ENCODE data around the gene TBL2. TPM values are rescaled to one million over a fixed set of nuclear protein-coding genes. Genes with fewer than 3 reads are reported as not detected.

TBL2 gene
- total and polyA plus RNA-seq, 10 donors = 8.1 to 31.2 (median 24.9) TPM

GRCh38 chr7:73573276-73573675 is 5.1 kb downstream of the TBL2 start:
- whole genome bisulfite sequencing, 5 donors = 94 to 99% (median 96%) methylated on average over 7 to 9 of the region's 9 CpGs
- TF ChIP-seq POLR2A (IDR thresholded peaks at IDR 0.05) (no peak), CTCF (IDR thresholded peaks at IDR 0.05 in 8 of 11, conservative IDR thresholded peaks at IDR 0.05 in 3 of 11) (no peak), POLR2AphosphoS5 (IDR thresholded peaks at IDR 0.05) (no peak)
- Histone ChIP-seq H3K4me3 (no peak overlapping the region), H3K4me1 (peaks cover 9 to 29% (median 20%) of the 10 kb centered on the region in 6 donors), H3K27ac (no peak overlapping the region), H3K27me3 (replicated peaks in 1 of 7) (no peaks in the 10 kb centered on the region), H3K36me3 (peaks cover 9 to 74% (median 57%) of the 10 kb centered on the region in 6 donors), H3K9me3 (no peaks in the 10 kb centered on the region)
- intact Hi-C loops (cut with DNase I; ENCODE audit: low total_unique reads) = no loop called here
- peak; percentile 51 for DNase-seq

- H3K27ac ChIP-seq = no peak overlapping the region
- TF ChIP-seq CTCF (IDR thresholded peaks at IDR 0.05 in 8 of 11, conservative IDR thresholded peaks at IDR 0.05 in 3 of 11) (no peak), POLR2A (IDR thresholded peaks at IDR 0.05) (no peak), POLR2AphosphoS5 (IDR thresholded peaks at IDR 0.05) (no peak)
- peaks cover 9 to 74% (median 57%) of the 10 kb centered on the region in 6 donors for H3K36me3 ChIP-seq
- intact Hi-C loops (cut with DNase I; ENCODE audit: low total_unique reads) = no loop called here
- peak; percentile 49 for DNase-seq
- no peaks in the 10 kb centered on the region for H3K9me3 ChIP-seq
- 73 to 92% (median 83%) methylated on average over 5 to 6 of the region's 6 CpGs for WGBS, 5 donors
- no peaks in the 10 kb centered on the region for H3K27me3 ChIP-seq (replicated peaks in 1 of 7)
- H3K4me3 ChIP-seq = no peak overlapping the region
- peaks cover 8 to 26% (median 18%) of the 10 kb centered on the region in 6 donors for H3K4me1 ChIP-seq
These were observed 5.6 kb downstream of the TBL2 start for GRCh38 chr7:73572767-73573186.

- intact Hi-C loops (cut with DNase I; ENCODE audit: low total_unique reads) = no loop called here
- H3K4me1 ChIP-seq = peaks cover 0 to 14% (median 7%) of the 10 kb centered on the region in 6 donors
- peaks cover 9 to 70% (median 57%) of the 10 kb centered on the region in 6 donors for H3K36me3 ChIP-seq
- DNase-seq = peak; percentile 51
- H3K4me3 ChIP-seq = no peak overlapping the region
- 93 to 96% (median 95%) methylated on average over 10 of the region's 10 CpGs for WGBS, 5 donors
- no peak overlapping the region for H3K27ac ChIP-seq
- TF ChIP-seq POLR2A (IDR thresholded peaks at IDR 0.05) (no peak), CTCF (IDR thresholded peaks at IDR 0.05 in 8 of 11, conservative IDR thresholded peaks at IDR 0.05 in 3 of 11) (no peak), POLR2AphosphoS5 (IDR thresholded peaks at IDR 0.05) (no peak)
- H3K27me3 ChIP-seq (replicated peaks in 1 of 7) = no peaks in the 10 kb centered on the region
- H3K9me3 ChIP-seq = no peaks in the 10 kb centered on the region
These were observed 7.4 kb downstream of the TBL2 start for GRCh38 chr7:73570977-73571376.

GRCh38 chr7:73570521-73570920 is 7.9 kb downstream of the TBL2 start:
- peak; percentile 58 for DNase-seq
- H3K36me3 ChIP-seq = peaks cover 9 to 66% (median 57%) of the 10 kb centered on the region in 6 donors

More at GRCh38 chr7:73570521-73570920, 7.9 kb downstream of the TBL2 start:
- Histone ChIP-seq H3K27me3 (replicated peaks in 1 of 7) (no peaks in the 10 kb centered on the region), H3K9me3 (no peaks in the 10 kb centered on the region), H3K27ac (no peak overlapping the region), H3K4me1 (peaks cover 0 to 15% (median 10%) of the 10 kb centered on the region in 6 donors), H3K4me3 (no peak overlapping the region)
- TF ChIP-seq POLR2AphosphoS5 (IDR thresholded peaks at IDR 0.05) (peak in 1 of 3 donors; percentile 35), POLR2A (IDR thresholded peaks at IDR 0.05) (no peak)
- WGBS, 5 donors = 93 to 97% (median 96%) methylated on average over 21 to 22 of the region's 22 CpGs
- intact Hi-C loops (cut with DNase I; ENCODE audit: low total_unique reads) = no loop called here

Measured in spleen (tissue), 11 donors.